ENCODE results near the gene SUN2.

Gene SUN2

GRCh38 chr22:38716826-38717225 is 39.0 kb downstream of the SUN2 start:
- H3K9ac ChIP-seq (ENCODE audit: low read depth, low read length): no peak overlapping the region
- peaks cover 10% of the 10 kb centered on the region for H3K4me1 ChIP-seq (ENCODE audit: control insufficient read depth, insufficient read depth, low read length)
- H3K4me3 ChIP-seq (ENCODE audit: low read depth, low read length): no peak overlapping the region
- no peaks in the 10 kb centered on the region for H3K9me3 ChIP-seq (ENCODE audit: control insufficient read depth, insufficient read depth, low read length)
- no peaks in the 10 kb centered on the region for H3K27me3 ChIP-seq (ENCODE audit: control insufficient read depth, insufficient read depth, low read length)
- peaks cover 44% of the 10 kb centered on the region for H3K36me3 ChIP-seq (ENCODE audit: control insufficient read depth, insufficient read depth, low read length)

- Histone ChIP-seq H3K27me3 (ENCODE audit: control insufficient read depth, insufficient read depth, low read length) (no peaks in the 10 kb centered on the region), H3K9ac (ENCODE audit: low read depth, low read length) (no peak overlapping the region), H3K36me3 (ENCODE audit: control insufficient read depth, insufficient read depth, low read length) (peaks cover 39% of the 10 kb centered on the region)
Measured at GRCh38 chr22:38716271-38716670, 39.5 kb downstream of the SUN2 start.

GRCh38 chr22:38715852-38716251 is 39.9 kb downstream of the SUN2 start:
- H3K4me3 ChIP-seq (ENCODE audit: low read depth, low read length): no peak overlapping the region
- peaks cover 10% of the 10 kb centered on the region for H3K4me1 ChIP-seq (ENCODE audit: control insufficient read depth, insufficient read depth, low read length)
- no peaks in the 10 kb centered on the region for H3K27me3 ChIP-seq (ENCODE audit: control insufficient read depth, insufficient read depth, low read length)
- peaks cover 39% of the 10 kb centered on the region for H3K36me3 ChIP-seq (ENCODE audit: control insufficient read depth, insufficient read depth, low read length)
- H3K9me3 ChIP-seq (ENCODE audit: control insufficient read depth, insufficient read depth, low read length): no peaks in the 10 kb centered on the region
- H3K9ac ChIP-seq (ENCODE audit: low read depth, low read length): no peak overlapping the region

More at GRCh38 chr22:38716271-38716670, 39.5 kb downstream of the SUN2 start:
- Histone ChIP-seq H3K9me3 (ENCODE audit: control insufficient read depth, insufficient read depth, low read length) (no peaks in the 10 kb centered on the region), H3K4me3 (ENCODE audit: low read depth, low read length) (no peak overlapping the region), H3K4me1 (ENCODE audit: control insufficient read depth, insufficient read depth, low read length) (peaks cover 10% of the 10 kb centered on the region)

- Histone ChIP-seq H3K4me1 (ENCODE audit: control insufficient read depth, insufficient read depth, low read length) (peaks cover 10% of the 10 kb centered on the region), H3K36me3 (ENCODE audit: control insufficient read depth, insufficient read depth, low read length) (peaks cover 34% of the 10 kb centered on the region), H3K27me3 (ENCODE audit: control insufficient read depth, insufficient read depth, low read length) (no peaks in the 10 kb centered on the region), H3K4me3 (ENCODE audit: low read depth, low read length) (no peak overlapping the region), H3K9ac (ENCODE audit: low read depth, low read length) (no peak overlapping the region), H3K9me3 (ENCODE audit: control insufficient read depth, insufficient read depth, low read length) (no peaks in the 10 kb centered on the region)
Measured at GRCh38 chr22:38715176-38715764, 40.5 kb downstream of the SUN2 start.

- H3K36me3 ChIP-seq (ENCODE audit: control insufficient read depth, insufficient read depth, low read length): peaks cover 34% of the 10 kb centered on the region
- peaks cover 13% of the 10 kb centered on the region for H3K4me1 ChIP-seq (ENCODE audit: control insufficient read depth, insufficient read depth, low read length)
- H3K9me3 ChIP-seq (ENCODE audit: control insufficient read depth, insufficient read depth, low read length): no peaks in the 10 kb centered on the region
- no peak overlapping the region for H3K9ac ChIP-seq (ENCODE audit: low read depth, low read length)
- H3K27me3 ChIP-seq (ENCODE audit: control insufficient read depth, insufficient read depth, low read length): no peaks in the 10 kb centered on the region
- H3K4me3 ChIP-seq (ENCODE audit: low read depth, low read length): no peak overlapping the region
Measured at GRCh38 chr22:38713921-38714320, 41.9 kb downstream of the SUN2 start.

GRCh38 chr22:38712486-38713207 is 43.2 kb downstream of the SUN2 start:
- no peaks in the 10 kb centered on the region for H3K9me3 ChIP-seq (ENCODE audit: control insufficient read depth, insufficient read depth, low read length)
- H3K9ac ChIP-seq (ENCODE audit: low read depth, low read length): no peak overlapping the region
- H3K4me3 ChIP-seq (ENCODE audit: low read depth, low read length): no peak overlapping the region
- peaks cover 31% of the 10 kb centered on the region for H3K36me3 ChIP-seq (ENCODE audit: control insufficient read depth, insufficient read depth, low read length)
- peaks cover 17% of the 10 kb centered on the region for H3K4me1 ChIP-seq (ENCODE audit: control insufficient read depth, insufficient read depth, low read length)
- H3K27me3 ChIP-seq (ENCODE audit: control insufficient read depth, insufficient read depth, low read length): no peaks in the 10 kb centered on the region

- H3K9me3 ChIP-seq (ENCODE audit: control insufficient read depth, insufficient read depth, low read length): no peaks in the 10 kb centered on the region
- H3K27me3 ChIP-seq (ENCODE audit: control insufficient read depth, insufficient read depth, low read length): no peaks in the 10 kb centered on the region
- H3K36me3 ChIP-seq (ENCODE audit: control insufficient read depth, insufficient read depth, low read length): peaks cover 13% of the 10 kb centered on the region
- peaks cover 23% of the 10 kb centered on the region for H3K4me1 ChIP-seq (ENCODE audit: control insufficient read depth, insufficient read depth, low read length)
- no peak overlapping the region for H3K9ac ChIP-seq (ENCODE audit: low read depth, low read length)
- H3K4me3 ChIP-seq (ENCODE audit: low read depth, low read length): no peak overlapping the region
Measured at GRCh38 chr22:38710866-38711265, 44.9 kb downstream of the SUN2 start.

- H3K9me3 ChIP-seq (ENCODE audit: control insufficient read depth, insufficient read depth, low read length): no peaks in the 10 kb centered on the region
- peaks cover 8% of the 10 kb centered on the region for H3K36me3 ChIP-seq (ENCODE audit: control insufficient read depth, insufficient read depth, low read length)
- peaks cover 23% of the 10 kb centered on the region for H3K4me1 ChIP-seq (ENCODE audit: control insufficient read depth, insufficient read depth, low read length)
- no peak overlapping the region for H3K4me3 ChIP-seq (ENCODE audit: low read depth, low read length)
- no peak overlapping the region for H3K9ac ChIP-seq (ENCODE audit: low read depth, low read length)
- no peaks in the 10 kb centered on the region for H3K27me3 ChIP-seq (ENCODE audit: control insufficient read depth, insufficient read depth, low read length)
Measured at GRCh38 chr22:38710351-38710750, 45.4 kb downstream of the SUN2 start.

- H3K9me3 ChIP-seq (ENCODE audit: control insufficient read depth, insufficient read depth, low read length): no peaks in the 10 kb centered on the region
- peaks cover 5% of the 10 kb centered on the region for H3K36me3 ChIP-seq (ENCODE audit: control insufficient read depth, insufficient read depth, low read length)
- peaks cover 29% of the 10 kb centered on the region for H3K4me1 ChIP-seq (ENCODE audit: control insufficient read depth, insufficient read depth, low read length)
- H3K27me3 ChIP-seq (ENCODE audit: control insufficient read depth, insufficient read depth, low read length): no peaks in the 10 kb centered on the region
- no peak overlapping the region for H3K4me3 ChIP-seq (ENCODE audit: low read depth, low read length)
- no peak overlapping the region for H3K9ac ChIP-seq (ENCODE audit: low read depth, low read length)
Measured at GRCh38 chr22:38709306-38709705, 46.5 kb downstream of the SUN2 start.

- Histone ChIP-seq H3K27me3 (ENCODE audit: control insufficient read depth, insufficient read depth, low read length) (no peaks in the 10 kb centered on the region), H3K9ac (ENCODE audit: low read depth, low read length) (no peak overlapping the region), H3K4me1 (ENCODE audit: control insufficient read depth, insufficient read depth, low read length) (peaks cover 30% of the 10 kb centered on the region), H3K9me3 (ENCODE audit: control insufficient read depth, insufficient read depth, low read length) (no peaks in the 10 kb centered on the region), H3K36me3 (ENCODE audit: control insufficient read depth, insufficient read depth, low read length) (peaks cover 2% of the 10 kb centered on the region), H3K4me3 (ENCODE audit: low read depth, low read length) (peak overlapping the region; percentile 82)
Measured at GRCh38 chr22:38707984-38708383, 47.8 kb downstream of the SUN2 start.

GRCh38 chr22:38707346-38707745 is 48.5 kb downstream of the SUN2 start:
- peaks cover 28% of the 10 kb centered on the region for H3K4me1 ChIP-seq (ENCODE audit: control insufficient read depth, insufficient read depth, low read length)
- no peak overlapping the region for H3K9ac ChIP-seq (ENCODE audit: low read depth, low read length)
- H3K4me3 ChIP-seq (ENCODE audit: low read depth, low read length): peak overlapping the region; percentile 82

GRCh38 chr22:38706901-38707195 is 49.0 kb downstream of the SUN2 start:
- no peaks in the 10 kb centered on the region for H3K27me3 ChIP-seq (ENCODE audit: control insufficient read depth, insufficient read depth, low read length)
- peak overlapping the region; percentile 82 for H3K4me3 ChIP-seq (ENCODE audit: low read depth, low read length)
- no peaks in the 10 kb centered on the region for H3K36me3 ChIP-seq (ENCODE audit: control insufficient read depth, insufficient read depth, low read length)
- H3K4me1 ChIP-seq (ENCODE audit: control insufficient read depth, insufficient read depth, low read length): peaks cover 26% of the 10 kb centered on the region
- peak overlapping the region; percentile 87 for H3K9ac ChIP-seq (ENCODE audit: low read depth, low read length)
- H3K9me3 ChIP-seq (ENCODE audit: control insufficient read depth, insufficient read depth, low read length): no peaks in the 10 kb centered on the region

More at GRCh38 chr22:38707346-38707745, 48.5 kb downstream of the SUN2 start:
- Histone ChIP-seq H3K27me3 (ENCODE audit: control insufficient read depth, insufficient read depth, low read length) (no peaks in the 10 kb centered on the region), H3K9me3 (ENCODE audit: control insufficient read depth, insufficient read depth, low read length) (no peaks in the 10 kb centered on the region), H3K36me3 (ENCODE audit: control insufficient read depth, insufficient read depth, low read length) (peaks cover 2% of the 10 kb centered on the region)

Data from iPS-15b (cell line).